K562 (cell line): ENCODE data around the gene LAMA2. TPM values are rescaled to one million over a fixed set of nuclear protein-coding genes. Genes with fewer than 3 reads are reported as not detected.

ENCODE experiments used
- ATAC-seq: fragments of 200-7000 bp; cut with Tn5 transposase; 3 replicates; pipeline ENCODE4 v1.9.1; 2020; ENCODE audit warnings: moderate library complexity
- BruUV-seq: library from RNA; stranded (reverse); fragments of 400-500 nt; replicated peaks from 2 replicates; lab custom pipeline; 2021; lab: Mats Ljungman, UMichigan
- CTCF ChIA-PET: fragments of 300-600 bp; formaldehyde crosslinking; extraction: SDS; loops from one replicate; lab custom pipeline; 2021; ENCODE audit warnings: low intra/inter-chr PET ratio; lab: Yijun Ruan, JAX
- POLR2A ChIA-PET: fragments of 300-600, 350-650 bp; sonication (Branson Sonifier 250); formaldehyde crosslinking; extraction: SDS; loops from one replicate; lab custom pipeline; 2021; ENCODE audit warnings: antibody characterized with exemption, inconsistent platforms; lab: Yijun Ruan, JAX
- DNase-seq, 4 experiments: peaks; one replicate each; pipeline versions ENCODE4 v3.0.0 to v3.0.0-alpha.2; 2011 to 2018; ENCODE audit warnings: low spot score in 3 of 4, mixed read lengths in 3 of 4; ENCODE audit errors: extremely low read depth in 1 of 4
- FAIRE-seq: peaks from 2 replicates; lab custom pipeline; 2011; peaks lifted over from hg19 to GRCh38; lab: Jason Lieb, UNC
- H2AFZ ChIP-seq: 2 replicates; pipeline ENCODE4 v1.6.0; 2011; ENCODE audit warnings: low read depth, low read length, control low read depth, inconsistent platforms
- H3K27ac ChIP-seq: fragments of 200-600 bp; 3 replicates; pipeline ENCODE4 v1.8.0; 2011; ENCODE audit warnings: low read depth, mild to moderate bottlenecking, control low read depth, inconsistent platforms, low read length, moderate library complexity, mixed read lengths; ENCODE audit errors: extremely low read depth
- H3K27me3 ChIP-seq, 2 experiments: fragments of 300-600 bp in 1 of 2; 2 replicates in 1 of 2; 3 replicates in 1 of 2; pipeline versions ENCODE4 v1.6.0 to v1.8.0; 2011; ENCODE audit warnings: inconsistent platforms in 2 of 2, low read length in 2 of 2, mild to moderate bottlenecking in 1 of 2, mixed read lengths in 1 of 2, moderate library complexity in 1 of 2; ENCODE audit not compliant: control insufficient read depth in 2 of 2, insufficient read depth in 2 of 2
- H3K36me3 ChIP-seq: fragments of 300-600 bp; 3 replicates; pipeline ENCODE4 v1.8.0; 2011; ENCODE audit warnings: mild to moderate bottlenecking, low read length, inconsistent platforms; ENCODE audit not compliant: control insufficient read depth, insufficient read depth
- H3K4me1 ChIP-seq, 2 experiments: fragments of 200-600 bp in 1 of 2; replicated peaks in 1 of 2; 2 replicates in 1 of 2; 3 replicates in 1 of 2; pipeline versions ENCODE4 v1.5.1 to v1.8.0; 2011; ENCODE audit warnings: inconsistent platforms in 2 of 2, low read length in 2 of 2, mild to moderate bottlenecking in 1 of 2, mixed read lengths in 1 of 2, moderate library complexity in 1 of 2; ENCODE audit not compliant: control insufficient read depth in 2 of 2, insufficient read depth in 2 of 2
- H3K4me2 ChIP-seq: 2 replicates; pipeline ENCODE4 v1.6.1; 2011; ENCODE audit warnings: low read length, control low read depth, inconsistent platforms, mixed read lengths; ENCODE audit not compliant: insufficient read depth
- H3K4me3 ChIP-seq: fragments of 200-600 bp; sonication (generic), shearing (Covaris generic); 2 replicates; pipeline ENCODE4 v1.5.1; 2016; ENCODE audit warnings: control low read depth, inconsistent platforms
- H3K79me2 ChIP-seq: fragments of 200-600 bp; 3 replicates; pipeline ENCODE4 v1.8.0; 2011; ENCODE audit warnings: low read length, inconsistent platforms; ENCODE audit not compliant: control insufficient read depth, insufficient read depth
- H3K9ac ChIP-seq, 2 experiments: 2 replicates each; pipeline versions ENCODE4 v1.6.0 to v1.6.1; 2011; ENCODE audit warnings: low read depth in 2 of 2, low read length in 2 of 2, control low read depth in 1 of 2, inconsistent platforms in 1 of 2, mild to moderate bottlenecking in 1 of 2, mixed read lengths in 1 of 2; ENCODE audit not compliant: insufficient read depth in 1 of 2
- H3K9me1 ChIP-seq: one replicate; pipeline ENCODE4 v1.6.0; 2011; ENCODE audit warnings: inconsistent platforms, mild to moderate bottlenecking, low read length, moderate library complexity; ENCODE audit not compliant: control insufficient read depth, insufficient read depth
- H3K9me3 ChIP-seq: replicated peaks from 2 replicates; pipeline ENCODE4 v1.5.1; 2011; ENCODE audit warnings: low read depth, low read length, inconsistent platforms; ENCODE audit not compliant: control insufficient read depth, insufficient read depth
- H4K20me1 ChIP-seq: replicated peaks from 2 replicates; pipeline ENCODE4 v1.6.1; 2011; ENCODE audit warnings: low read length, inconsistent platforms, mixed read lengths; ENCODE audit not compliant: control insufficient read depth, insufficient read depth
- EP300 ChIP-seq: IDR thresholded peaks from 2 replicates; pipeline ENCODE4 v1.6.1; 2012; ENCODE audit warnings: low read length, improper control_type of control experiment
- GABPB1 ChIP-seq: sonication (generic); formaldehyde crosslinking; IDR thresholded peaks from 2 replicates; pipeline ENCODE4 v1.8.0; 2022; ENCODE audit warnings: mild to moderate bottlenecking, missing genetic modification reagents
- HMG20B ChIP-seq: fragments of 250-450 bp; sonication (Bioruptor Pico); IDR thresholded peaks from 2 replicates; pipeline ENCODE4 v1.5.0; 2021; ENCODE audit warnings: mild to moderate bottlenecking
- RBM15 ChIP-seq: fragments of 200-400 bp; formaldehyde crosslinking; IDR thresholded peaks from 2 replicates; pipeline ENCODE4 v1.6.1; 2018; ENCODE audit warnings: mild to moderate bottlenecking, low read length, moderate library complexity; ENCODE audit not compliant: insufficient read depth
- RCOR1 ChIP-seq, 2 experiments: IDR thresholded peaks; 2 replicates each; pipeline ENCODE4 v1.6.1; 2012; ENCODE audit warnings: low read depth in 2 of 2, low read length in 2 of 2, borderline replicate concordance in 1 of 2, improper control_type of control experiment in 1 of 2
- RFX7 ChIP-seq: fragments of 250-450 bp; sonication (Bioruptor Pico); IDR thresholded peaks from 2 replicates; pipeline ENCODE4 v1.5.1; 2021; ENCODE audit warnings: mild to moderate bottlenecking
- TCF7 ChIP-seq: sonication (generic); IDR thresholded peaks from 2 replicates; pipeline ENCODE4 v1.6.1; 2016; ENCODE audit warnings: antibody characterized with exemption, borderline replicate concordance
- U2AF1 ChIP-seq: fragments of 200-400 bp; formaldehyde crosslinking; optimal IDR thresholded peaks from 2 replicates; pipeline ENCODE3; 2017; ENCODE audit warnings: mild to moderate bottlenecking, low read depth, low read length, moderate library complexity
- VEZF1 ChIP-seq: fragments of 200-800 bp; sonication (Bioruptor generic); IDR thresholded peaks from 2 replicates; pipeline ENCODE4 v1.6.1; 2017; ENCODE audit warnings: missing genetic modification characterization, missing compliant biosample characterization
- ZKSCAN1 ChIP-seq: fragments of 150-350 bp; IDR thresholded peaks from 2 replicates; pipeline ENCODE4 v1.6.1; 2016; ENCODE audit warnings: low read depth, low read length
- ZNF239 ChIP-seq: fragments of 250-450 bp; sonication (Bioruptor Pico); IDR thresholded peaks from 2 replicates; pipeline ENCODE4 v1.4.0; 2020; ENCODE audit warnings: mild to moderate bottlenecking
- ZNF444 ChIP-seq: fragments of 250-450 bp; sonication (Bioruptor Pico); IDR thresholded peaks from 2 replicates; pipeline ENCODE4 v1.4.0; 2020; ENCODE audit warnings: mild to moderate bottlenecking, moderate library complexity
- WGBS: fragments of 100-300 bp; shearing (Covaris generic); methylation state at CpG from one replicate; pipeline ENCODE4 v1.1.6; 2016; ENCODE audit warnings: low coverage, mixed read lengths; ENCODE audit not compliant: insufficient coverage; ENCODE audit errors: missing lambda C conversion rate; 5-methylcytosine and 5-hydroxymethylcytosine counted together
- in situ Hi-C: fragments of 300-500 bp; cut with MboI; formaldehyde crosslinking; loops from 4 replicates; pipeline ENCODE4 v1.15.0; 2018; ENCODE audit warnings: inconsistent platforms, mixed read lengths
- intact Hi-C: fragments of 100-400 bp; cut with micrococcal nuclease; formaldehyde crosslinking; loops from 2 replicates; pipeline ENCODE4 v1.14.2; 2022
- polyA plus RNA-seq, 8 experiments: library from polyadenylated mRNA; depleted of rRNA in 4 of 8; stranded (reverse) in 5 of 8; unstranded in 3 of 8; fragments of >200 nt; fragmentation: Nextera tagmentation in 2 of 8; fragmentation: Illumina TruSeq in 1 of 8; extraction: Ambion mirVana in 2 of 8; extraction: Trizol in 1 of 8; gene quantifications; 2 replicates each; pipeline versions ENCODE4 v1.2.1 to v1.2.3, GENCODE V29; 2011 to 2014; ENCODE audit warnings: inconsistent platforms in 1 of 8, missing spikeins in 1 of 8
- total RNA-seq, 7 experiments: library from RNA; depleted of rRNA in 6 of 7; stranded (reverse); fragments of >200 nt in 6 of 7; fragmentation: Illumina TruSeq in 2 of 7; extraction: Trizol in 2 of 7; gene quantifications; 2 replicates each; pipeline versions ENCODE4 v1.2.1 to v1.2.3, GENCODE V29; 2011 to 2021; ENCODE audit warnings: low replicate concordance in 1 of 7
- TF ChIP-seq, protein P1 (sequence below): sonication (generic); formaldehyde crosslinking; IDR thresholded peaks from 2 replicates; pipeline ENCODE4 v1.8.0; 2022; ENCODE audit warnings: mild to moderate bottlenecking, missing genetic modification reagents, borderline replicate concordance
- TF ChIP-seq, protein P2 (sequence below), 2 experiments: fragments of 450-650 bp; conservative IDR thresholded peaks; 2 replicates each; pipeline ENCODE4 v1.6.1; 2017; ENCODE audit warnings: mild to moderate bottlenecking in 2 of 2, moderate library complexity in 2 of 2
- TF ChIP-seq, protein P3 (sequence below): sonication (generic); formaldehyde crosslinking; IDR thresholded peaks from 2 replicates; pipeline ENCODE4 v1.8.0; 2023; ENCODE audit warnings: mild to moderate bottlenecking, missing genetic modification reagents

Gene LAMA2
- total and polyA plus RNA-seq, 9 of the 15 experiments (the other 6 are each of a cell fraction or from before 2014, with no cell fraction given) = 0.04 to 1.5 (median 0.36) TPM

DNA sequence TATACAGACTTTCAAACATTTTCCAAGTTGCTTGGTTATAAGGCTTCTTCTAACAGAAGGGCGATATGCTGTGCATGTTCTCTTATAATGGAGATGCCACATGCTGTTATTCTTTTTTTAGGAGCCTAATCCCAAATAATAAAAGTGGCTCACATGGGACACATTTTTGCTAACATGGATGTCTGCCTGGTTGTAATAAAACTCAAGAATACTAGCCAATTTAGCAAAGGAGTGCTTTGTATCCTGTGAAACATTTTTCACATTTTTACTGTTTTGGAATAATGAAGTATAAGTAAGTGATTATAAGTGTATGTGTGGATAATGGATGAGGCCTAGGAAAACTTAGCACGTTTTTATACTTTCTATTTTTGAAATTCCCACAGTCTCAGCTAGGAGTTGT lies 312.2 kb downstream of the LAMA2 start:
- H3K9me3 ChIP-seq = no peaks in the 10 kb centered on the region; the same call in 1 of the 2 replicates
- no peak overlapping the region for H3K9ac ChIP-seq
- H3K27ac ChIP-seq = no peak overlapping the region
- ChIA-PET CTCF (no interaction called here), POLR2A (no interaction called here)
- WGBS = 3% methylated on average over 2 of the region's 2 CpGs
- ATAC-seq = no peak
- H3K4me2 ChIP-seq = no peak overlapping the region
- H3K36me3 ChIP-seq = no peaks in the 10 kb centered on the region
- H3K9me1 ChIP-seq = no peaks in the 10 kb centered on the region
- intact Hi-C loops (no loop called here), in situ Hi-C loops (no loop called here)
- BruUV-seq = no TSS peak
- no peaks in the 10 kb centered on the region for H3K79me2 ChIP-seq
- H2AFZ ChIP-seq = no peak overlapping the region
- H3K4me3 ChIP-seq = no peak overlapping the region
- DNase-seq = no peak
- TF ChIP-seq, protein P1, sequence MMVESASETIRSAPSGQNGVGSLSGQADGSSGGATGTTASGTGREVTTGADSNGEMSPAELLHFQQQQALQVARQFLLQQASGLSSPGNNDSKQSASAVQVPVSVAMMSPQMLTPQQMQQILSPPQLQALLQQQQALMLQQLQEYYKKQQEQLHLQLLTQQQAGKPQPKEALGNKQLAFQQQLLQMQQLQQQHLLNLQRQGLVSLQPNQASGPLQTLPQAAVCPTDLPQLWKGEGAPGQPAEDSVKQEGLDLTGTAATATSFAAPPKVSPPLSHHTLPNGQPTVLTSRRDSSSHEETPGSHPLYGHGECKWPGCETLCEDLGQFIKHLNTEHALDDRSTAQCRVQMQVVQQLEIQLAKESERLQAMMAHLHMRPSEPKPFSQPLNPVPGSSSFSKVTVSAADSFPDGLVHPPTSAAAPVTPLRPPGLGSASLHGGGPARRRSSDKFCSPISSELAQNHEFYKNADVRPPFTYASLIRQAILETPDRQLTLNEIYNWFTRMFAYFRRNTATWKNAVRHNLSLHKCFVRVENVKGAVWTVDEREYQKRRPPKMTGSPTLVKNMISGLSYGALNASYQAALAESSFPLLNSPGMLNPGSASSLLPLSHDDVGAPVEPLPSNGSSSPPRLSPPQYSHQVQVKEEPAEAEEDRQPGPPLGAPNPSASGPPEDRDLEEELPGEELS (CRISPR knock-in tag) = no peak
- no peak for TF ChIP-seq ZKSCAN1
- no peak for TF ChIP-seq VEZF1
- TF ChIP-seq, protein P2, sequence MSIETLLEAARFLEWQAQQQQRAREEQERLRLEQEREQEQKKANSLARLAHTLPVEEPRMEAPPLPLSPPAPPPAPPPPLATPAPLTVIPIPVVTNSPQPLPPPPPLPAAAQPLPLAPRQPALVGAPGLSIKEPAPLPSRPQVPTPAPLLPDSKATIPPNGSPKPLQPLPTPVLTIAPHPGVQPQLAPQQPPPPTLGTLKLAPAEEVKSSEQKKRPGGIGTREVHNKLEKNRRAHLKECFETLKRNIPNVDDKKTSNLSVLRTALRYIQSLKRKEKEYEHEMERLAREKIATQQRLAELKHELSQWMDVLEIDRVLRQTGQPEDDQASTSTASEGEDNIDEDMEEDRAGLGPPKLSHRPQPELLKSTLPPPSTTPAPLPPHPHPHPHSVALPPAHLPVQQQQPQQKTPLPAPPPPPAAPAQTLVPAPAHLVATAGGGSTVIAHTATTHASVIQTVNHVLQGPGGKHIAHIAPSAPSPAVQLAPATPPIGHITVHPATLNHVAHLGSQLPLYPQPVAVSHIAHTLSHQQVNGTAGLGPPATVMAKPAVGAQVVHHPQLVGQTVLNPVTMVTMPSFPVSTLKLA (conservative IDR thresholded peaks at IDR 0.05) = no peak
- TF ChIP-seq GABPB1 = no peak
- TF ChIP-seq EP300 = no peak
- no peak for TF ChIP-seq RFX7 (CRISPR knock-in tag)
- TF ChIP-seq TCF7 = no peak
- TF ChIP-seq U2AF1 = no peak
- TF ChIP-seq HMG20B = no peak
- no peak for TF ChIP-seq ZNF239 (CRISPR knock-in tag)
- TF ChIP-seq RBM15 = no peak
- TF ChIP-seq, protein P3, sequence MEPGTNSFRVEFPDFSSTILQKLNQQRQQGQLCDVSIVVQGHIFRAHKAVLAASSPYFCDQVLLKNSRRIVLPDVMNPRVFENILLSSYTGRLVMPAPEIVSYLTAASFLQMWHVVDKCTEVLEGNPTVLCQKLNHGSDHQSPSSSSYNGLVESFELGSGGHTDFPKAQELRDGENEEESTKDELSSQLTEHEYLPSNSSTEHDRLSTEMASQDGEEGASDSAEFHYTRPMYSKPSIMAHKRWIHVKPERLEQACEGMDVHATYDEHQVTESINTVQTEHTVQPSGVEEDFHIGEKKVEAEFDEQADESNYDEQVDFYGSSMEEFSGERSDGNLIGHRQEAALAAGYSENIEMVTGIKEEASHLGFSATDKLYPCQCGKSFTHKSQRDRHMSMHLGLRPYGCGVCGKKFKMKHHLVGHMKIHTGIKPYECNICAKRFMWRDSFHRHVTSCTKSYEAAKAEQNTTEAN = no peak
- TF ChIP-seq RCOR1 (IDR thresholded peaks at IDR 0.05; ENCODE audit: borderline replicate concordance in 1 of 2, low read depth in 2 of 2, low read length in 2 of 2) = no peak
- no peak for TF ChIP-seq ZNF444 (CRISPR knock-in tag)
- H4K20me1 ChIP-seq = no peaks in the 10 kb centered on the region
- no peaks in the 10 kb centered on the region for H3K4me1 ChIP-seq
- FAIRE-seq = no peak
- no peaks in the 10 kb centered on the region for H3K27me3 ChIP-seq
